ENCODE data around the gene CDH3. TPM values are rescaled to one million over a fixed set of nuclear protein-coding genes. Genes with fewer than 3 reads are reported as not detected.

CDH3 gene
- total RNA-seq, 1 donor from 2014 or later = 201 TPM

GRCh38 chr16:68636818-68637217 lies 8.3 kb upstream of the CDH3 start:
- H3K27me3 ChIP-seq (ENCODE audit: control insufficient read depth, insufficient read depth, low read length) = no peaks in the 10 kb centered on the region
- no peak overlapping the region for H3K4me3 ChIP-seq (ENCODE audit: low read depth, low read length)
- no peak for DNase-seq (ENCODE audit: low read depth)
- TF ChIP-seq CTCF (IDR thresholded peaks at IDR 0.05; ENCODE audit: insufficient read depth, low read length, poor library complexity, severe bottlenecking) = no peak
- H3K36me3 ChIP-seq (ENCODE audit: control insufficient read depth, insufficient read depth, low read length) = no peaks in the 10 kb centered on the region

- no peaks in the 10 kb centered on the region for H3K36me3 ChIP-seq (ENCODE audit: control insufficient read depth, insufficient read depth, low read length)
- H3K4me3 ChIP-seq (ENCODE audit: low read depth, low read length) = no peak overlapping the region
- TF ChIP-seq CTCF (IDR thresholded peaks at IDR 0.05; ENCODE audit: insufficient read depth, low read length, poor library complexity, severe bottlenecking) = no peak
- peaks cover 10% of the 10 kb centered on the region for H3K27me3 ChIP-seq (ENCODE audit: control insufficient read depth, insufficient read depth, low read length)
- no peak for DNase-seq (ENCODE audit: low read depth)
These were observed 4.1 kb upstream of the CDH3 start for GRCh38 chr16:68640972-68641371.

GRCh38 chr16:68642047-68642435 lies 3.1 kb upstream of the CDH3 start:
- no peak for TF ChIP-seq CTCF (IDR thresholded peaks at IDR 0.05; ENCODE audit: insufficient read depth, low read length, poor library complexity, severe bottlenecking)
- peaks cover 10% of the 10 kb centered on the region for H3K27me3 ChIP-seq (ENCODE audit: control insufficient read depth, insufficient read depth, low read length)
- H3K4me3 ChIP-seq (ENCODE audit: low read depth, low read length) = no peak overlapping the region

GRCh38 chr16:68642436-68643101 lies 2.5 kb upstream of the CDH3 start:
- TF ChIP-seq CTCF (IDR thresholded peaks at IDR 0.05; ENCODE audit: insufficient read depth, low read length, poor library complexity, severe bottlenecking) = no peak
- Histone ChIP-seq H3K27me3 (ENCODE audit: control insufficient read depth, insufficient read depth, low read length) (peaks cover 10% of the 10 kb centered on the region), H3K4me3 (ENCODE audit: low read depth, low read length) (peak overlapping the region; percentile 6), H3K36me3 (ENCODE audit: control insufficient read depth, insufficient read depth, low read length) (no peaks in the 10 kb centered on the region)
- DNase-seq (ENCODE audit: low read depth) = no peak

More at GRCh38 chr16:68642047-68642435, 3.1 kb upstream of the CDH3 start:
- no peak for DNase-seq (ENCODE audit: low read depth)
- no peaks in the 10 kb centered on the region for H3K36me3 ChIP-seq (ENCODE audit: control insufficient read depth, insufficient read depth, low read length)

GRCh38 chr16:68643227-68643626 lies 1.9 kb upstream of the CDH3 start:
- Histone ChIP-seq H3K36me3 (ENCODE audit: control insufficient read depth, insufficient read depth, low read length) (no peaks in the 10 kb centered on the region), H3K27me3 (ENCODE audit: control insufficient read depth, insufficient read depth, low read length) (peaks cover 10% of the 10 kb centered on the region), H3K4me3 (ENCODE audit: low read depth, low read length) (no peak overlapping the region)
- TF ChIP-seq CTCF (IDR thresholded peaks at IDR 0.05; ENCODE audit: insufficient read depth, low read length, poor library complexity, severe bottlenecking) = no peak
- DNase-seq (ENCODE audit: low read depth) = no peak

GRCh38 chr16:68643847-68644246 lies 1.3 kb upstream of the CDH3 start:
- Histone ChIP-seq H3K4me3 (ENCODE audit: low read depth, low read length) (no peak overlapping the region), H3K27me3 (ENCODE audit: control insufficient read depth, insufficient read depth, low read length) (peaks cover 10% of the 10 kb centered on the region), H3K36me3 (ENCODE audit: control insufficient read depth, insufficient read depth, low read length) (no peaks in the 10 kb centered on the region)
- no peak for DNase-seq (ENCODE audit: low read depth)
- TF ChIP-seq CTCF (IDR thresholded peaks at IDR 0.05; ENCODE audit: insufficient read depth, low read length, poor library complexity, severe bottlenecking) = no peak

All from kidney epithelial cell (primary cell).